ENCODE data around the gene MYLK. TPM values are rescaled to one million over a fixed set of nuclear protein-coding genes. Genes with fewer than 3 reads are reported as not detected.
"Not testable (repeated sequence)": the region's sequence is repeated elsewhere in the genome, so short reads cannot be mapped to it uniquely, and the experiment has no call there.

Gene MYLK
- total RNA-seq, 4 donors from 2014 or later = 24.6 to 47.0 (median 39.2) TPM

DNA sequence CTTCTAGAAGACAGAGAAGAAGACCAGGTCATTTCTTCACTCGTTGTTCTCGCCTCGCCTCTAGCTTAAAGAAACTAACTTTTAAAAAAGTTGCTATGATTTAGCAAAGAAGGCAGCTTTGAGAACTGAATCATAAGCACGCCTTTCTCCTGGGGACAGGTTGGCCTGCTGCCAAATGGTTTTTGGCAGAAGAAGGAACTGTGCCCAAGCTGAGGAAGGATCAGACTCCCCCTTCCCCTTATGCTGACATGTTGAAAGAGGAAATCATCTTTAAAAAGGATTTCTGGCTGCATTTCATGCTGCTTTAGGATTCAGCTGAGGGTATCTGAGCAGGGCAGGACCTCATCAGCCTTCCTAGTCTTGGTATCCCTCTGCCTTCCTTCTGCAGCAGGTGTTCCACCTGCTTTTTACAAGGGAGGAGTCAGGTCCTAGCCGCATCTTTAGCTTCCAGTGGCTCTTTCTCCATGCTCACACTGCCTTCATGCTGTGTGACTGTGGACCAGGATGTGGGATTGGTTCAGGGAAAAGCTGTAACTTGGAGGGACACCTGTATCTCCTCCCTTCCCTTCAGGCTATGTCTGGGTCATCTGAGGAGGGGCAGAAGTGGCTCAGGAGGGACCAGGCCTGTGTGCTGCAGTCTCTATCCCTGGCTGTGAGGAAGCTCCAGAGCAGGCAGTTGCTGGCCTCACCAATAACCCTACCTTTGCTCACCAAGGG, 265.2 kb downstream of the MYLK start:
- TF ChIP-seq, protein P1, sequence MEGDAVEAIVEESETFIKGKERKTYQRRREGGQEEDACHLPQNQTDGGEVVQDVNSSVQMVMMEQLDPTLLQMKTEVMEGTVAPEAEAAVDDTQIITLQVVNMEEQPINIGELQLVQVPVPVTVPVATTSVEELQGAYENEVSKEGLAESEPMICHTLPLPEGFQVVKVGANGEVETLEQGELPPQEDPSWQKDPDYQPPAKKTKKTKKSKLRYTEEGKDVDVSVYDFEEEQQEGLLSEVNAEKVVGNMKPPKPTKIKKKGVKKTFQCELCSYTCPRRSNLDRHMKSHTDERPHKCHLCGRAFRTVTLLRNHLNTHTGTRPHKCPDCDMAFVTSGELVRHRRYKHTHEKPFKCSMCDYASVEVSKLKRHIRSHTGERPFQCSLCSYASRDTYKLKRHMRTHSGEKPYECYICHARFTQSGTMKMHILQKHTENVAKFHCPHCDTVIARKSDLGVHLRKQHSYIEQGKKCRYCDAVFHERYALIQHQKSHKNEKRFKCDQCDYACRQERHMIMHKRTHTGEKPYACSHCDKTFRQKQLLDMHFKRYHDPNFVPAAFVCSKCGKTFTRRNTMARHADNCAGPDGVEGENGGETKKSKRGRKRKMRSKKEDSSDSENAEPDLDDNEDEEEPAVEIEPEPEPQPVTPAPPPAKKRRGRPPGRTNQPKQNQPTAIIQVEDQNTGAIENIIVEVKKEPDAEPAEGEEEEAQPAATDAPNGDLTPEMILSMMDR (IDR thresholded peaks at IDR 0.05) = no peak
- no peak for TF ChIP-seq POLR2A (IDR thresholded peaks at IDR 0.05)
- no peak for TF ChIP-seq POLR2AphosphoS5 (IDR thresholded peaks at IDR 0.05)
- no peak for TF ChIP-seq EP300 (IDR thresholded peaks at IDR 0.05)
- Histone ChIP-seq H3K9me3 (no peaks in the 10 kb centered on the region), H3K27ac (no peak overlapping the region), H3K4me1 (peaks cover 47% of the 10 kb centered on the region), H3K27me3 (no peaks in the 10 kb centered on the region), H3K4me3 (no peak overlapping the region), H3K36me3 (peaks cover 15% of the 10 kb centered on the region)
- 23% methylated on average over 5 of the region's 5 CpGs for WGBS
- no peak for DNase-seq (ENCODE audit: low spot score in 2 of 2)

DNA sequence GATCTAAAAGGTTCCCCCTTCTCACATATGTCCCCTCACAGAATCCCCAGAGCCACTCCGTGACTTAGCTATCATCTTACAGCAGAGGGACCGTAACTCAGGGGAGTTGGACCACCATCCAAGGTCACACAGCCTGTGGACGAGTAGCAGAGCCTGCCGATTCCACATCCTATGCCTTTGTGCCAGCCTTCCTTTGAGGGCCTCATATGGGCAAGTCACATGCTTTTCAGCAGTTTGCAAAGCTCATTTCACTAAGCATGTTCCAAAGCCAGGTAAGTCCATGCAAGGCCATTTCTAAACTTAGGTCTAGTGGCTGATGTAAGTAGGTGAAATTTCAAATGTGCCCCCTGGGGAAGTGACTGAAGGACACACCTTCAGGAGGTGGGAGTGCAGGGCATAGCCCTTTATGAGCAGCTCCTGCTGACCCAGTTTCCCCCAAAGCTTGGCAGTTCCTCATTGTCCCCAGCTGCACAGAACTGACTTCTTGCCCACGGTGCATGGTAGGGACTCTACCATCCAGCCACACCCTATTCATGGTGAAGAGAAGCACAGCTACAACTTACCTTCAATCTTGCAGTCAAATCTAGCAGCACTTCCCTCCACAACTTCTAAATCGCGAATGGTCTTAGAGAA, 265.9 kb downstream of the MYLK start:
- Histone ChIP-seq H3K4me1 (peaks cover 40% of the 10 kb centered on the region), H3K4me3 (no peak overlapping the region), H3K36me3 (peaks cover 19% of the 10 kb centered on the region), H3K9me3 (no peaks in the 10 kb centered on the region), H3K27me3 (no peaks in the 10 kb centered on the region), H3K27ac (no peak overlapping the region)
- WGBS = 59% methylated on average over 7 of the region's 7 CpGs
- TF ChIP-seq POLR2A (IDR thresholded peaks at IDR 0.05) = no peak
- TF ChIP-seq POLR2AphosphoS5 (IDR thresholded peaks at IDR 0.05) = no peak
- TF ChIP-seq, protein P1 (IDR thresholded peaks at IDR 0.05) = no peak
- no peak for TF ChIP-seq EP300 (IDR thresholded peaks at IDR 0.05)
- DNase-seq (ENCODE audit: low spot score in 2 of 2) = no peak

DNA sequence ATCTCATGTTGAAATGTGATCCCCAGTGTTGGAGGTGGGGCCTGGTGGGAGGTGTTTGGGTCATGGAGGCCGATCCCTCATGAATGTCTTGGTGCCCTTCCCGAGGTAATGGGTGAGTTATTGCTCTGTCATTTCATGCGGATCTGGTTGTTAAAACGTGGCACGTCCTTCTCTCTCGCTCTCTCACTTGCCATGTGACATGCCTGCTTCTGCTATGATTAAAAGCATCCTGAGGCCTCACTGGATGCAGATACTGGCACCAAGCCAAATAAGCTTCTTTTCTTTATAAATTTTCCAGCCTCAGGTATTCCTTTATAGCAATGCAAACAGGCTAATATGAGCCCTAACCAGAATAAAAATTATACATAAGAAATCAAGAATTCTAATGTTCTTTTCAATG, 267.5 kb downstream of the MYLK start:
- TF ChIP-seq POLR2AphosphoS5 (IDR thresholded peaks at IDR 0.05) (no peak), POLR2A (IDR thresholded peaks at IDR 0.05) (no peak), EP300 (IDR thresholded peaks at IDR 0.05) (no peak)
- TF ChIP-seq, protein P1 (IDR thresholded peaks at IDR 0.05) = no peak
- no peaks in the 10 kb centered on the region for H3K9me3 ChIP-seq
- no peaks in the 10 kb centered on the region for H3K27me3 ChIP-seq
- no peak overlapping the region for H3K27ac ChIP-seq
- WGBS = 80% methylated on average over 6 of the region's 6 CpGs
- peaks cover 17% of the 10 kb centered on the region for H3K36me3 ChIP-seq
- H3K4me1 ChIP-seq = peaks cover 28% of the 10 kb centered on the region
- no peak for DNase-seq (ENCODE audit: low spot score in 2 of 2)
- H3K4me3 ChIP-seq = no peak overlapping the region

- Histone ChIP-seq H3K9me3 (no peaks in the 10 kb centered on the region), H3K4me3 (no peak overlapping the region), H3K27me3 (no peaks in the 10 kb centered on the region), H3K36me3 (peaks cover 17% of the 10 kb centered on the region), H3K27ac (no peak overlapping the region), H3K4me1 (peaks cover 12% of the 10 kb centered on the region)
- no peak for DNase-seq (ENCODE audit: low spot score in 2 of 2)
- 90% methylated on average over 2 of the region's 2 CpGs for WGBS
- TF ChIP-seq POLR2A (IDR thresholded peaks at IDR 0.05) = no peak
- no peak for TF ChIP-seq POLR2AphosphoS5 (IDR thresholded peaks at IDR 0.05)
- TF ChIP-seq, protein P1 (IDR thresholded peaks at IDR 0.05) = no peak
These were observed 270.6 kb downstream of the MYLK start for GRCh38 chr3:123613543-123613942.

DNA sequence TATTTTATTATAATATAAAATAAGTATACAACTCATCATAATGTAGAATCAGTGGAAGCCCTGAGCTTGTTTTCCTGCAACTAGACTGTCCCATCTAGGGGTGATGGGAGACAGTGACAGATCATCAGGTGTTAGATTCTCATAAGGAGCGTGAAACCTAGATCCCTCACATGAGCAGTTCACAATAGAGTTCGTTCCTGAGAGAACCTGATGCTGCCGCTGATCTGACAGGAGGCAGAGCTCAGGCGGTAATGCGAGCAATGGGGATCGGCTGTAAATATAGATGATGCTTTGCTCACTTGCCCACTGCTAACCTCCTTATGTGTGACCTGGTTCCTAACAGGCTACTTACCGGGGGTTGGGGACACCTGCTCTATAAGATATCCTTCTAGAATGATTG, 272.5 kb downstream of the MYLK start:
- not testable (repeated sequence) for H3K4me3 ChIP-seq; H3K4me1 ChIP-seq; H3K9me3 ChIP-seq; DNase-seq (ENCODE audit: low spot score in 2 of 2); H3K27ac ChIP-seq; H3K27me3 ChIP-seq
- WGBS = 94% methylated on average over 7 of the region's 7 CpGs
- H3K36me3 ChIP-seq = peaks cover 17% of the 10 kb centered on the region

Measured in suprapubic skin (tissue), 4 donors.